K562 (cell line): Measurements from ENCODE around the gene NOSTRIN. TPM values are rescaled to one million over a fixed set of nuclear protein-coding genes. Genes with fewer than 3 reads are reported as not detected.

Experiments used
- ATAC-seq: fragments of 200-7000 bp; cut with Tn5 transposase; 3 replicates; pipeline ENCODE4 v1.9.1; 2020; ENCODE audit warnings: moderate library complexity
- BruUV-seq: library from RNA; stranded (reverse); fragments of 400-500 nt; replicated peaks from 2 replicates; lab custom pipeline; 2021; lab: Mats Ljungman, UMichigan
- CTCF ChIA-PET: fragments of 300-600 bp; formaldehyde crosslinking; extraction: SDS; loops from one replicate; lab custom pipeline; 2021; ENCODE audit warnings: low intra/inter-chr PET ratio; lab: Yijun Ruan, JAX
- POLR2A ChIA-PET: fragments of 300-600, 350-650 bp; sonication (Branson Sonifier 250); formaldehyde crosslinking; extraction: SDS; loops from one replicate; lab custom pipeline; 2021; ENCODE audit warnings: antibody characterized with exemption, inconsistent platforms; lab: Yijun Ruan, JAX
- DNase-seq, 4 experiments: peaks; one replicate each; pipeline versions ENCODE4 v3.0.0 to v3.0.0-alpha.2; 2011 to 2018; ENCODE audit warnings: low spot score in 3 of 4, mixed read lengths in 3 of 4; ENCODE audit errors: extremely low read depth in 1 of 4
- FAIRE-seq: peaks from 2 replicates; lab custom pipeline; 2011; peaks lifted over from hg19 to GRCh38; lab: Jason Lieb, UNC
- H2AFZ ChIP-seq: 2 replicates; pipeline ENCODE4 v1.6.0; 2011; ENCODE audit warnings: low read depth, low read length, control low read depth, inconsistent platforms
- H3K27ac ChIP-seq: fragments of 200-600 bp; 3 replicates; pipeline ENCODE4 v1.8.0; 2011; ENCODE audit warnings: low read depth, mild to moderate bottlenecking, control low read depth, inconsistent platforms, low read length, moderate library complexity, mixed read lengths; ENCODE audit errors: extremely low read depth
- H3K27me3 ChIP-seq, 2 experiments: fragments of 300-600 bp in 1 of 2; 2 replicates in 1 of 2; 3 replicates in 1 of 2; pipeline versions ENCODE4 v1.6.0 to v1.8.0; 2011; ENCODE audit warnings: inconsistent platforms in 2 of 2, low read length in 2 of 2, mild to moderate bottlenecking in 1 of 2, mixed read lengths in 1 of 2, moderate library complexity in 1 of 2; ENCODE audit not compliant: control insufficient read depth in 2 of 2, insufficient read depth in 2 of 2
- H3K36me3 ChIP-seq: fragments of 300-600 bp; 3 replicates; pipeline ENCODE4 v1.8.0; 2011; ENCODE audit warnings: mild to moderate bottlenecking, low read length, inconsistent platforms; ENCODE audit not compliant: control insufficient read depth, insufficient read depth
- H3K4me1 ChIP-seq, 2 experiments: fragments of 200-600 bp in 1 of 2; replicated peaks in 1 of 2; 2 replicates in 1 of 2; 3 replicates in 1 of 2; pipeline versions ENCODE4 v1.5.1 to v1.8.0; 2011; ENCODE audit warnings: inconsistent platforms in 2 of 2, low read length in 2 of 2, mild to moderate bottlenecking in 1 of 2, mixed read lengths in 1 of 2, moderate library complexity in 1 of 2; ENCODE audit not compliant: control insufficient read depth in 2 of 2, insufficient read depth in 2 of 2
- H3K4me2 ChIP-seq: 2 replicates; pipeline ENCODE4 v1.6.1; 2011; ENCODE audit warnings: low read length, control low read depth, inconsistent platforms, mixed read lengths; ENCODE audit not compliant: insufficient read depth
- H3K4me3 ChIP-seq: fragments of 200-600 bp; sonication (generic), shearing (Covaris generic); 2 replicates; pipeline ENCODE4 v1.5.1; 2016; ENCODE audit warnings: control low read depth, inconsistent platforms
- H3K79me2 ChIP-seq: fragments of 200-600 bp; 3 replicates; pipeline ENCODE4 v1.8.0; 2011; ENCODE audit warnings: low read length, inconsistent platforms; ENCODE audit not compliant: control insufficient read depth, insufficient read depth
- H3K9ac ChIP-seq, 2 experiments: 2 replicates each; pipeline versions ENCODE4 v1.6.0 to v1.6.1; 2011; ENCODE audit warnings: low read depth in 2 of 2, low read length in 2 of 2, control low read depth in 1 of 2, inconsistent platforms in 1 of 2, mild to moderate bottlenecking in 1 of 2, mixed read lengths in 1 of 2; ENCODE audit not compliant: insufficient read depth in 1 of 2
- H3K9me1 ChIP-seq: one replicate; pipeline ENCODE4 v1.6.0; 2011; ENCODE audit warnings: inconsistent platforms, mild to moderate bottlenecking, low read length, moderate library complexity; ENCODE audit not compliant: control insufficient read depth, insufficient read depth
- H3K9me3 ChIP-seq: replicated peaks from 2 replicates; pipeline ENCODE4 v1.5.1; 2011; ENCODE audit warnings: low read depth, low read length, inconsistent platforms; ENCODE audit not compliant: control insufficient read depth, insufficient read depth
- H4K20me1 ChIP-seq: replicated peaks from 2 replicates; pipeline ENCODE4 v1.6.1; 2011; ENCODE audit warnings: low read length, inconsistent platforms, mixed read lengths; ENCODE audit not compliant: control insufficient read depth, insufficient read depth
- ADNP ChIP-seq: fragments of 200-800 bp; sonication (Bioruptor generic); IDR thresholded peaks from 2 replicates; pipeline ENCODE4 v1.6.1; 2016; ENCODE audit warnings: missing genetic modification characterization, missing compliant biosample characterization
- GATA2 ChIP-seq: sonication (generic); formaldehyde crosslinking; IDR thresholded peaks from 2 replicates; pipeline ENCODE4 v1.4.0; 2020; ENCODE audit warnings: mild to moderate bottlenecking, missing genetic modification reagents
- MAFK ChIP-seq: IDR thresholded peaks from 2 replicates; pipeline ENCODE4 v1.6.1; 2011; ENCODE audit warnings: low read length, improper control_type of control experiment
- NFIC ChIP-seq: fragments of 450-650 bp; IDR thresholded peaks from 2 replicates; pipeline ENCODE4 v1.6.1; 2017; ENCODE audit warnings: mild to moderate bottlenecking, inconsistent platforms
- ZNF76 ChIP-seq: fragments of 250-450 bp; sonication (Bioruptor Pico); IDR thresholded peaks from 2 replicates; pipeline ENCODE4 v1.4.0; 2020; ENCODE audit warnings: mild to moderate bottlenecking, moderate library complexity, borderline replicate concordance
- in situ Hi-C: fragments of 300-500 bp; cut with MboI; formaldehyde crosslinking; loops from 4 replicates; pipeline ENCODE4 v1.15.0; 2018; ENCODE audit warnings: inconsistent platforms, mixed read lengths
- intact Hi-C: fragments of 100-400 bp; cut with micrococcal nuclease; formaldehyde crosslinking; loops from 2 replicates; pipeline ENCODE4 v1.14.2; 2022
- polyA plus RNA-seq, 8 experiments: library from polyadenylated mRNA; depleted of rRNA in 4 of 8; stranded (reverse) in 5 of 8; unstranded in 3 of 8; fragments of >200 nt; fragmentation: Nextera tagmentation in 2 of 8; fragmentation: Illumina TruSeq in 1 of 8; extraction: Ambion mirVana in 2 of 8; extraction: Trizol in 1 of 8; gene quantifications; 2 replicates each; pipeline versions ENCODE4 v1.2.1 to v1.2.3, GENCODE V29; 2011 to 2014; ENCODE audit warnings: inconsistent platforms in 1 of 8, missing spikeins in 1 of 8
- total RNA-seq, 7 experiments: library from RNA; depleted of rRNA in 6 of 7; stranded (reverse); fragments of >200 nt in 6 of 7; fragmentation: Illumina TruSeq in 2 of 7; extraction: Trizol in 2 of 7; gene quantifications; 2 replicates each; pipeline versions ENCODE4 v1.2.1 to v1.2.3, GENCODE V29; 2011 to 2021; ENCODE audit warnings: low replicate concordance in 1 of 7

NOSTRIN gene
- total and polyA plus RNA-seq, 9 of the 15 experiments (the other 6 are each of a cell fraction or from before 2014, with no cell fraction given) = 26.7 to 82.9 (median 56.3) TPM

- Histone ChIP-seq H3K79me2 (peaks cover 6% of the 10 kb centered on the region), H3K4me2 (no peak overlapping the region), H4K20me1 (no peaks in the 10 kb centered on the region), H2AFZ (no peak overlapping the region), H3K9me3 (no peaks in the 10 kb centered on the region), H3K4me1 (peaks cover 0 to 9% of the 10 kb centered on the region in 2 experiments; a peak in 2 of 5 replicates), H3K27ac (no peak overlapping the region), H3K4me3 (no peak overlapping the region), H3K9ac (no peak overlapping the region), H3K27me3 (no peaks in the 10 kb centered on the region), H3K9me1 (no peaks in the 10 kb centered on the region), H3K36me3 (no peaks in the 10 kb centered on the region)
- ChIA-PET POLR2A (interaction anchor here (0.7 to 1.0 kb wide), 2 partner anchors 11 to 13 kb away, joined by 4 read pairs; no protein-coding TSS in a partner anchor), CTCF (no interaction called here)
- in situ Hi-C loops (no loop called here), intact Hi-C loops (no loop called here)
- DNase-seq (no peak), FAIRE-seq (no peak), ATAC-seq (no peak)
- BruUV-seq = no TSS peak
- TF ChIP-seq ADNP (tag) = 0 out of 2 replicates have a peak, but pooled peaks have one; percentile 29
- TF ChIP-seq MAFK = no peak
- TF ChIP-seq GATA2 (CRISPR knock-in tag) = no peak
These were observed 92.3 kb downstream of the NOSTRIN start for GRCh38 chr2:168894720-168895119.

GRCh38 chr2:168895771-168896170 lies 93.3 kb downstream of the NOSTRIN start:
- Histone ChIP-seq H3K4me1 (peaks cover 0 to 7% of the 10 kb centered on the region in 2 experiments; a peak in 2 of 5 replicates), H3K9me1 (no peaks in the 10 kb centered on the region), H2AFZ (no peak overlapping the region), H3K4me2 (no peak overlapping the region), H3K9ac (no peak overlapping the region), H3K79me2 (no peaks in the 10 kb centered on the region), H3K36me3 (no peaks in the 10 kb centered on the region), H3K27me3 (no peaks in the 10 kb centered on the region), H3K9me3 (no peaks in the 10 kb centered on the region), H4K20me1 (no peaks in the 10 kb centered on the region), H3K4me3 (no peak overlapping the region), H3K27ac (no peak overlapping the region)
- ChIA-PET CTCF (no interaction called here), POLR2A (no interaction called here)
- intact Hi-C loops = no loop called here
- in situ Hi-C loops = no loop called here
- DNase-seq (no peak), FAIRE-seq (no peak), ATAC-seq (no peak)
- no TSS peak for BruUV-seq
- TF ChIP-seq NFIC (0 out of 2 replicates have a peak, but pooled peaks have one; percentile 8), ZNF76 (CRISPR knock-in tag) (no peak)
